HFFc6 (cell line): ENCODE data around the gene POLN. TPM values are rescaled to one million over a fixed set of nuclear protein-coding genes. Genes with fewer than 3 reads are reported as not detected.
A peak's percentile ranks its signal among the peaks of the same experiment; 100 is the strongest.

Experiments used
- DNase-seq: peaks from one replicate; pipeline ENCODE4 v3.0.0-alpha.2; 2018
- H3K27ac Mint-ChIP-seq: 2 replicates; pipeline ENCODE4 v1.8.0; 2020; ENCODE audit warnings: mild to moderate bottlenecking, mixed read lengths
- H3K27me3 Mint-ChIP-seq: 2 replicates; pipeline ENCODE4 v1.8.0; 2021; ENCODE audit warnings: mild to moderate bottlenecking, moderate library complexity, mixed read lengths; ENCODE audit not compliant: insufficient read depth
- H3K36me3 Mint-ChIP-seq: 2 replicates; pipeline ENCODE4 v1.8.0; 2021; ENCODE audit warnings: low read depth, mixed read lengths
- H3K4me1 Mint-ChIP-seq: 2 replicates; pipeline ENCODE4 v1.8.0; 2020; ENCODE audit warnings: low read depth, mixed read lengths
- H3K4me3 Mint-ChIP-seq: 2 replicates; pipeline ENCODE4 v1.8.0; 2020; ENCODE audit warnings: mild to moderate bottlenecking, moderate library complexity, mixed read lengths
- H3K9me3 Mint-ChIP-seq: 2 replicates; pipeline ENCODE4 v1.8.0; 2020; ENCODE audit warnings: mild to moderate bottlenecking, mixed read lengths
- total RNA-seq, 6 experiments: library from RNA; stranded (reverse); fragmentation: NEBNext Ultra II Directional; extraction: Animal tissue kit (Norgen Biotek cat#: 25700); gene quantifications; 2 replicates in 1 of 6; 3 replicates in 5 of 6; pipeline ENCODE4 v1.2.3, GENCODE V29; 2021
- TF ChIP-seq, protein P1 (sequence below): fragments of 200-600 bp; sonication (generic); IDR thresholded peaks from 2 replicates; pipeline ENCODE4 v1.5.0; 2021; ENCODE audit warnings: antibody characterized with exemption, mild to moderate bottlenecking

The POLN gene
- total RNA-seq, 6 experiments from 2014 or later: 1.5 to 3.4 (median 2.2) TPM

DNA sequence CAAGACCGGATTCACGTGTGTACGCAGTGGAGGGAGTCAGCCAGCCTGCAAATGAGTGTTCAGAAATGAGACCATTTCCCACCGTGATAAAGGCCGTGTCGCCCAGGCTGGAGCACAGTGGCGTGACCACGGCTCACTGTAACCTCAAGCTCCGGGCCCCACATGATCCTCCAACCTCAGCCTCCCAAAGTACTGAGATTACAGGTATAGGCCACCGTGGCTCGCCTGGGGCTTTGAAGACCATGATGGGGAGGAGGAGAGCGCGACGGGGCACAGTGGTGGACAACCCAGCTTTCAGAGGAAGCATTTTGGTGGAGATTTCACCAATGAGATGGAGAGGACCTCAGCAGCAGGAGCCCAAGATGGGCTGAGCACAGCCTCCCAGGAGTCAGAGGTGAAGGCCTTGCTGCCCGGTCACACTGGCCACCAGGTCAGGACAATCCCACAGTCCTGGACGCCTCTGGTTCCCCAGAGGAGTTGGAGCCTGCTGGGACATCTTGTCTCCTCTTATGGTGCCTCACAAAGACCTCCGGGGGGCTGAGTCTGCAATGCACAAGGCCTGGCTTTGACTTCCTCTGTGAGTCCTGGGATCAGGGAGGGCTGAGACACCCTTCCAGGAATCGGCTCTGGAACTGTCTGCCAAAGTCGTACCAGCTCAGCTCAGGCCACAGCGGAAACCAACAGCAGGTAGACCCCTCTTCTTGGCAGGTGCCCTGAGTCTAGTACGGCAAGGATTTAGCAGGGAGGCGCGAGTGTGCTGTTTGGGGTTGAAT is 42.4 kb upstream of the POLN start:
- Mint-ChIP-seq H3K4me1 (peaks cover 5% of the 10 kb centered on the region), H3K36me3 (no peaks in the 10 kb centered on the region), H3K27ac (no peak overlapping the region), H3K4me3 (no peak overlapping the region), H3K9me3 (no peaks in the 10 kb centered on the region), H3K27me3 (peaks cover 17% of the 10 kb centered on the region)
- DNase-seq: no peak
- TF ChIP-seq, protein P1, sequence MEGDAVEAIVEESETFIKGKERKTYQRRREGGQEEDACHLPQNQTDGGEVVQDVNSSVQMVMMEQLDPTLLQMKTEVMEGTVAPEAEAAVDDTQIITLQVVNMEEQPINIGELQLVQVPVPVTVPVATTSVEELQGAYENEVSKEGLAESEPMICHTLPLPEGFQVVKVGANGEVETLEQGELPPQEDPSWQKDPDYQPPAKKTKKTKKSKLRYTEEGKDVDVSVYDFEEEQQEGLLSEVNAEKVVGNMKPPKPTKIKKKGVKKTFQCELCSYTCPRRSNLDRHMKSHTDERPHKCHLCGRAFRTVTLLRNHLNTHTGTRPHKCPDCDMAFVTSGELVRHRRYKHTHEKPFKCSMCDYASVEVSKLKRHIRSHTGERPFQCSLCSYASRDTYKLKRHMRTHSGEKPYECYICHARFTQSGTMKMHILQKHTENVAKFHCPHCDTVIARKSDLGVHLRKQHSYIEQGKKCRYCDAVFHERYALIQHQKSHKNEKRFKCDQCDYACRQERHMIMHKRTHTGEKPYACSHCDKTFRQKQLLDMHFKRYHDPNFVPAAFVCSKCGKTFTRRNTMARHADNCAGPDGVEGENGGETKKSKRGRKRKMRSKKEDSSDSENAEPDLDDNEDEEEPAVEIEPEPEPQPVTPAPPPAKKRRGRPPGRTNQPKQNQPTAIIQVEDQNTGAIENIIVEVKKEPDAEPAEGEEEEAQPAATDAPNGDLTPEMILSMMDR: no peak

DNA sequence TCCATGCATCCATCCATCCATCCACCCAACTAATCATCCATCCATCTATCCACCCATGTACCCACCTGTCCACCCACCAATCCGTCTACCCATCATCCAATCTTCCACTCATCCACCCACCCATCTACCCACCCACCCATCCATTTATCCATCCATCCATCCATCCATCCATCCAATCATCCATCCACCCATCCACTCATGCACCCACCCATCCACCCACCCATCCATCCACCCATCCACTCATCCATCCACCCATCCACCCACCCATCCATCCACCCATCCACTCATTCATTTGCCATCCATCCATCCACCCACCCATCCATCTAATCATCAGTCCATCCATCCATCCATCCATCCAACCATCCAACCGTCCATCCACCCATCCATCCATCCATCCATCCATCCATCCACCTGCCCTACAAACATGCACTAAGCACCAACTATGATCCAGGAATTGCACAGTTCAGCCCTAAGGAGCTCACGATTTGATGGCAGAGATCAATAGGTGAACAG is 41.3 kb upstream of the POLN start:
- no peaks in the 10 kb centered on the region for H3K36me3 Mint-ChIP-seq
- DNase-seq: no peak
- H3K27me3 Mint-ChIP-seq: peaks cover 17% of the 10 kb centered on the region
- peaks cover 5% of the 10 kb centered on the region for H3K4me1 Mint-ChIP-seq
- H3K27ac Mint-ChIP-seq: no peak overlapping the region
- H3K4me3 Mint-ChIP-seq: no peak overlapping the region
- no peaks in the 10 kb centered on the region for H3K9me3 Mint-ChIP-seq
- TF ChIP-seq, protein P1: no peak

DNA sequence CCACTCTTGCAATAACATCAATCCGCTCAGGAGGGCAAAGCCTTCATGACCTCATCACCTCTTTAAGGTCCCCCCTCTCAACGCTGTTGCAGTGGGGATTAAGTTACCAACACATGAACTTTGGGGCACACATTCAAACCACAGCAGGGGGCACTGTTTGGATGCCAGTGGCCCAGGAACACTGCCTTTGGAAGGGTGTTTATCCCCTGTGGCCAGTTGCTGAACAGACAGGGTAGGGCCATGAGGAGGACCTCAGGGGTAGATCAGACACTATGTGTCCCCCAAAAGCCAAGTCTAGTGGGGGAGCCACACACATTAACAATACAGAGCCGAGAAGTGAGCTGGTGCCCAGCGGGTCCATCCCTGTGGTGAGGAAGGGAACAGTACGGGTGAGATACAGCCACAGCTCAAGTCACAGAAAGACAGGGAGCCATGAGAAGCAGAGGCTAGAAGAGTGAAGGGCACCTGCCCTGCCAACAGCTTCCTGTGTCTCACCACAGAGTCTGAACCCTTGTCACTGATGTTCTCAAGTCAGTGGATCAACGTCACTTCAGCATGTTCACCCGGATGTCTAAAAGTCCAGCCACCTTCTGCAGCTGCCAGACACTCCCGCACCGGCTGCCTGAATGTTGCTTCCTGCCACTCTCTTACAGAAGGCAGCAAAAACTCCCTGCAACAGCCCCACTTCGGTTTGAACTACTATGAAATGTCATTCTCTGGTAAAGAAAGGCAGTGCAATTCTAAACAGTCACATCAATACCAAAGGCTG is 39.8 kb upstream of the POLN start:
- Mint-ChIP-seq H3K4me1 (peaks cover 12% of the 10 kb centered on the region), H3K36me3 (no peaks in the 10 kb centered on the region), H3K4me3 (no peak overlapping the region), H3K9me3 (no peaks in the 10 kb centered on the region), H3K27me3 (peaks cover 15% of the 10 kb centered on the region), H3K27ac (no peak overlapping the region)
- TF ChIP-seq, protein P1: peak; percentile 59
- DNase-seq: no peak

DNA sequence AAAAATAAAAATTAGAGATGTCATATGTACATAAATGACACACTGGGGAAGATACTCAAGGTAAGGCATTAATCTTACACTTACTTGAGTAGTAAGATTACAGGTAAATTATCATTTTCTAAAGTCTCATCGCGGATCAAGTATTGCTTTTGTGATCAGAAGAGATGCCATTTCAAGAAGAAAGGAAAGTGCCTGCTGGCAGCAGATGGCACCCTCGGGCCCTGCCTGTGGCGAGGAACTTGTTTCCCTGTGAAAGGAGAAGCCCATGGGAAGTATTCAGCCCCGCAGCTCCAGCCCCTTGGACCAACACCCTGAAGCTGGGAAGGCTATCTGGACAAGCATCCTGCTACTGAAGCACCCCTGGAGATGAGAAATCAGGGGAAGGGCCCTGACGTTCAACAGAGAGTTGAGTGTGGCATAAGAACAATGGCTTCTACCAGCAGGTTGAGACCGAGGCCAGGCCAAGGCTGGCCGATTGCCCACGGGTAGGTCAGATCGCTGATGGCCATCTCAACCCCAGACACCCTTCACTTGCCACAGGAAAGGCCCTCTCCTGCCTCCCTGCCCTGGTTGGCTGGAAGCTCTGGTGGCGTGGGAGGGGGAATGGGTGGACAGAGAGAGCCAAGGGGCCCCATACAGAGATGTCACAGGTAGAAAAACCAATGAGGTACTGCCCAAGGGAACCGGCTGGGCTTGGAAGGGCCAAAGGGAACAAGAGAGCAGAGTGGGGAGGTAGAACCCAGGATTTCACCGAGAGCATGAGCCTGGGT is 38.8 kb upstream of the POLN start:
- Mint-ChIP-seq H3K27ac (no peak overlapping the region), H3K9me3 (no peaks in the 10 kb centered on the region), H3K36me3 (no peaks in the 10 kb centered on the region), H3K4me3 (no peak overlapping the region), H3K27me3 (peaks cover 18% of the 10 kb centered on the region), H3K4me1 (peaks cover 12% of the 10 kb centered on the region)
- TF ChIP-seq, protein P1: peak; percentile 52
- no peak for DNase-seq

DNA sequence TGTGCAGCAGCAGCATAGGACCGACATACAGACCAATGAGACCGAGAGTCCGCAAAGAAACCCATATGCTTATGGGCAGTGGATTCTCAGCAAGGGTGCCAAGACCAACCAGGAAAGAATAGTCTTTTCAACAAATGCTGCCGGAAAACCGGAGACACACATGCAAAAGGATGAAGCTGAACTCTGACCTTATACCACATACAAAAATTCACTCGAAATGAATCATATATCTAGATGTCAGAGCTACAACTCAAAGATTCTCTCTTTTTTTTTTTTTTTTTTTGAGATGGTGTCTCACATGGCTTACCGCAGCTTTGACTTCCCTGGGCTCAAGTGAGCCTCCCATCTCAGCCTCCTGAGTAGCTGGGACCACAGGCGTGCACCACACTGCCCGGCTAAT is 36.0 kb upstream of the POLN start:
- no peak for DNase-seq
- Mint-ChIP-seq H3K36me3 (no peaks in the 10 kb centered on the region), H3K27me3 (peaks cover 23% of the 10 kb centered on the region), H3K9me3 (no peaks in the 10 kb centered on the region), H3K27ac (no peak overlapping the region), H3K4me1 (0 out of 2 replicates have a peak, but pooled peaks cover 7% of the 10 kb centered on the region), H3K4me3 (no peak overlapping the region)
- TF ChIP-seq, protein P1: no peak
